Activated CD8-positive, alpha-beta memory T cell treated with anti-CD3 and anti-CD28 coated beads, Interleukin-2, amount 50 U/mL, for 1 hour (primary cell): Measurements from ENCODE around the gene SLC2A5.
"Not testable (repeated sequence)": the region's sequence is repeated elsewhere in the genome, so short reads cannot be mapped to it uniquely, and the experiment has no call there.

Experiments used
- DNase-seq: peaks from one replicate; pipeline ENCODE4 v3.0.0-alpha.2; 2020; ENCODE audit errors: extremely low read depth

The SLC2A5 gene

GRCh38 chr1:9037476-9038337 lies 31.7 kb downstream of the SLC2A5 start:
- no peak for DNase-seq

- no peak for DNase-seq
These were observed 34.2 kb downstream of the SLC2A5 start for GRCh38 chr1:9035226-9035625.

GRCh38 chr1:9033363-9033762 lies 36.1 kb downstream of the SLC2A5 start:
- no peak for DNase-seq

- no peak for DNase-seq
These were observed 37.8 kb downstream of the SLC2A5 start for GRCh38 chr1:9031484-9032259.

- not testable (repeated sequence) for DNase-seq
These were observed 38.4 kb downstream of the SLC2A5 start for GRCh38 chr1:9031077-9031476.

- DNase-seq = no peak
These were observed 40.3 kb downstream of the SLC2A5 start for GRCh38 chr1:9028921-9029705.

GRCh38 chr1:9027307-9027706 lies 42.1 kb downstream of the SLC2A5 start:
- DNase-seq = no peak

- DNase-seq = no peak
These were observed 44.0 kb downstream of the SLC2A5 start for GRCh38 chr1:9025449-9025848.

- no peak for DNase-seq
These were observed 44.6 kb downstream of the SLC2A5 start for GRCh38 chr1:9024837-9025236.

- no peak for DNase-seq
These were observed 46.7 kb downstream of the SLC2A5 start for GRCh38 chr1:9022773-9023172.

GRCh38 chr1:9022026-9022738 lies 47.3 kb downstream of the SLC2A5 start:
- DNase-seq = not testable (repeated sequence)

- DNase-seq = no peak
These were observed 49.1 kb downstream of the SLC2A5 start for GRCh38 chr1:9020305-9020704.

- DNase-seq = no peak
These were observed 49.5 kb downstream of the SLC2A5 start for GRCh38 chr1:9019896-9020295.

- no peak for DNase-seq
These were observed 51.1 kb downstream of the SLC2A5 start for GRCh38 chr1:9018333-9018732.

- no peak for DNase-seq
These were observed 53.0 kb downstream of the SLC2A5 start for GRCh38 chr1:9016455-9016854.

GRCh38 chr1:9014475-9015375 lies 54.7 kb downstream of the SLC2A5 start:
- DNase-seq = no peak

- no peak for DNase-seq
These were observed 55.6 kb downstream of the SLC2A5 start for GRCh38 chr1:9013819-9014218.

- DNase-seq = no peak
These were observed 58.6 kb downstream of the SLC2A5 start for GRCh38 chr1:9010781-9011323.

GRCh38 chr1:9009438-9010370 lies 59.7 kb downstream of the SLC2A5 start:
- no peak for DNase-seq
